ENCODE data around the gene ADI1.

DNA sequence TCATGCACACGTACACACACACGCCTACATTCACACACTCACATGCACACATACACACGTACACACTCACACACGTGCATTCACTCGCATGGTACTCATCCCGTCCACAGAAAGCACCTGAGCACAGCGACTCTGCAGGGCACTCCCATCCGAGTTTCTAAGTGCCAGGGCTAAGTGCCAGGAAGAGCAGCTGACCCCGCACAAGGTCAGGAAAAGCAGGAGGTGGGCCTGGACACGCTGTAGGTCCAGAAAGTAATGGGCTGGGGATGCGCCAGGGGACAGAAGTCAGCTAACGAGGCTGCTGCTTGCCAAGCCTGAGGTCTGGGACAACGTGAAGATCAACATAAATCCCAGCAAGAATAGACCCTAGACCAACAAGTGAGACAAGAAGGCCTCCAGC, 15.8 kb downstream of the ADI1 start:
- TF ChIP-seq POLR2A (IDR thresholded peaks at IDR 0.05; ENCODE audit: low read depth, low read length): no peak
- TF ChIP-seq POLR2AphosphoS5 (IDR thresholded peaks at IDR 0.05; ENCODE audit: low read depth, low read length): no peak
- no peak for TF ChIP-seq TAF1 (IDR thresholded peaks at IDR 0.05; ENCODE audit: borderline replicate concordance, low read depth, low read length)

All from GM12892 (cell line).